OCI-LY7 (cell line): ENCODE measurements around the gene INSIG2.

Experiments used
- CTCF ChIP-seq: fragments of 200-600 bp; sonication (generic); conservative IDR thresholded peaks from 2 replicates; pipeline ENCODE4 v1.5.1; 2014; ENCODE audit warnings: mild to moderate bottlenecking, antibody characterized with exemption, low read length, moderate library complexity, mixed read lengths
- EZH2phosphoT487 ChIP-seq: fragments of 200-600 bp; sonication (generic); IDR thresholded peaks from 2 replicates; pipeline ENCODE4 v1.6.1; 2018; ENCODE audit warnings: low read depth, borderline replicate concordance, mild to moderate bottlenecking, mixed run types, antibody characterized with exemption, low read length, moderate library complexity, mixed read lengths

GRCh38 chr2:118059919-118060478 is 28.3 kb upstream of the INSIG2 start:
- TF ChIP-seq CTCF (no peak), EZH2phosphoT487 (no peak)
